ENCODE results near the gene PADI1.

PADI1 gene

GRCh38 chr1:17277511-17278159, 72.7 kb downstream of the PADI1 start:
- DNase-seq, result no peak

- DNase-seq, result no peak
Observed at GRCh38 chr1:17278996-17279830, 74.3 kb downstream of the PADI1 start.

DNA sequence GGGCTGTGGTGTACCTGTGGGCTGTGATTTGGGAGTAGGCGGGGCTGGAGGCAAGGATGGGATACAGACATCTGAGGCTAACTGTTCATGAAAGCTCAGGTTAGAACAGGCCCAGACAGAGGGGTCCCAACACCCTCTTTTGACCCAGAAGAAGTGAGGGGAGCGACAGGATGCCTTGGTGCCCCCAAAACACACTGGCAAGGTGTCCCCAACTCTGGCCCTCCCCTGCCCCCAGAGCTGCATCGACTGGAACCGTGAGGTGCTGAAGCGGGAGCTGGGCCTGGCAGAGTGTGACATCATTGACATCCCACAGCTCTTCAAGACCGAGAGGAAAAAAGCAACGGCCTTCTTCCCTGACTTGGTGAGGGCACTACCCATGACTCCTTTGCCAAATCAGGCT, 75.5 kb downstream of the PADI1 start:
- no peak for DNase-seq

- DNase-seq, result no peak
Observed at GRCh38 chr1:17280894-17281293, 76.0 kb downstream of the PADI1 start.

GRCh38 chr1:17281775-17282181, 76.8 kb downstream of the PADI1 start:
- DNase-seq, result peak; percentile 92

DNA sequence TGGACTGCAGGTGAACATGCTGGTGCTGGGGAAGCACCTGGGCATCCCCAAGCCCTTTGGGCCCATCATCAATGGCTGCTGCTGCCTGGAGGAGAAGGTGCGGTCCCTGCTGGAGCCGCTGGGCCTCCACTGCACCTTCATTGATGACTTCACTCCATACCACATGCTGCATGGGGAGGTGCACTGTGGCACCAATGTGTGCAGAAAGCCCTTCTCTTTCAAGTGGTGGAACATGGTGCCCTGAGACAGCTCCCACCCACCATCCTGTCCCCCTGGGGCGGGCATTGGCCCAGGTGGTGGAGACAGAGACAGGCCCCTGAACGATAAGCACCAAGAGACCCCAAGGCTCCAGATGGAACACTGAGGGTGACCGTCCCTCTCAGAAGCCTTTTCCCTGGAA, 77.9 kb downstream of the PADI1 start:
- no peak for DNase-seq

DNA sequence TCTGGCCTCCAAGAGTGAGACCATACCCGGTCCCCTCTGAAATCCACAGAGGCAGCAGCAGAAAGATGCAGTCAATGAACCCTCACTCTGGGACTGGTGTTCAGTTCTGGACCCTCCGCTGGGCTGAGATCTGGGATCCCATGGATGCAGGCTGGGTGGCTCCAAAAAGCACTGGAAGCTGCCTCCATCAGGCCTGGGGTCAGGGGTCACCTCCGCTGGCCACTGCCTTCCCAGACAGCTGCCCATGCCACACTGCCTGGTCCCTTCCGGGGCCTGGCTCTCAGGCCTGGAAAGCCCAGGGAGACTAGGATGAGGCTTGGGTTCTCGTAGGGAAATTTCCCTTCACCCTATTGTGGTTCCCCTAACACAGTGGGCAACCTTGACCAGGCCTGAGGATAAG, 81.7 kb downstream of the PADI1 start:
- no peak for DNase-seq

DNA sequence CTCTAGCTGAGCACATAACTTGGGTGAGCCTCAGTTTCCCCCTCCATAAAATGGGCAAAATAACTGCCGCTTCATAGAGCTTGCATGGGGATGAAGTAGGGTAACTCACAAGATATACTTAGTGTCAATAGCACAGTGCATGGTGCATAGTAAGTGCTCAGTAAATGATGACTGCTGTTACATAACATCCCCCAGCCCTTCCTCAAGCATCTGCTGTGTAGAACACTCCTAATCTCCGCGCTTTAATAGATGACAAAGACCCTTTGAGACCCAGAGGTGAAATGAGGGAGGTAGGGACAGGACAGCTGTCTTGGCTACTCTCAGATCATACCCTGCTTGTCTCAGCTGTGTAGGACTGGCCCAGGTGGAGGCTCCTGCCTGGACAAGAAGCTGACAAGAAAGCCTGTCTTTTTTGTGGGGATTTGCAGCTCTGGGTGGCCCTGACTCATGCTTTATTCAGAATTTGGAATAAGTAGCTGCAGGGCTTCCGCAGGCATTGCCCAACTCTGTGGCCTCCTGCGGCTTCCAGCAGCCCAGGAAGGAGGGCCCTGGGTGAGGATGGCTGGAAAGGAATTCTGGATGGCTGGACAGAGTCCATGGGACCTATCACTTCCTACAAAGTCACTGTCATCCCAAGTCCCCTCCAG, 82.3 kb downstream of the PADI1 start:
- no peak for DNase-seq

DNA sequence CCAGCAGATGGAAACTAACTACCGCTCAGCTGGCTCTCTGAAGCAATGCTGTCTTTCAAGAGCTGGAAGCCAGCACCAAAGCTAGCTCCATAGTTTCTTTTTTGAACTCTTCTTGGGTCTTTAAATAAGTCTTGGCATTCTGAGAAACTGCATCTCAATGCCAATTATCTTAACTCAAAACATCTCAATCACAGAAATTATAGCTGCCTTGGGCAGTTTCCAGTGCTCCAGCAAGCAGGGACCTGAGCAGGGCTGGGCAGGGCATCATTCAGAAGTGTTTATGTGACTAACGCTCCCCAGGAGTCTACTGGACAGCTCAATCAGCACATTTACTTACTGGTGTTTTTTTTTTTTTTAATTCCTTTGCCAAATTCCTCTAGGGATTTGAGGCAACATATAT, 84.8 kb downstream of the PADI1 start:
- DNase-seq, result no peak

- DNase-seq, result no peak
Observed at GRCh38 chr1:17290553-17290952, 85.6 kb downstream of the PADI1 start.

DNA sequence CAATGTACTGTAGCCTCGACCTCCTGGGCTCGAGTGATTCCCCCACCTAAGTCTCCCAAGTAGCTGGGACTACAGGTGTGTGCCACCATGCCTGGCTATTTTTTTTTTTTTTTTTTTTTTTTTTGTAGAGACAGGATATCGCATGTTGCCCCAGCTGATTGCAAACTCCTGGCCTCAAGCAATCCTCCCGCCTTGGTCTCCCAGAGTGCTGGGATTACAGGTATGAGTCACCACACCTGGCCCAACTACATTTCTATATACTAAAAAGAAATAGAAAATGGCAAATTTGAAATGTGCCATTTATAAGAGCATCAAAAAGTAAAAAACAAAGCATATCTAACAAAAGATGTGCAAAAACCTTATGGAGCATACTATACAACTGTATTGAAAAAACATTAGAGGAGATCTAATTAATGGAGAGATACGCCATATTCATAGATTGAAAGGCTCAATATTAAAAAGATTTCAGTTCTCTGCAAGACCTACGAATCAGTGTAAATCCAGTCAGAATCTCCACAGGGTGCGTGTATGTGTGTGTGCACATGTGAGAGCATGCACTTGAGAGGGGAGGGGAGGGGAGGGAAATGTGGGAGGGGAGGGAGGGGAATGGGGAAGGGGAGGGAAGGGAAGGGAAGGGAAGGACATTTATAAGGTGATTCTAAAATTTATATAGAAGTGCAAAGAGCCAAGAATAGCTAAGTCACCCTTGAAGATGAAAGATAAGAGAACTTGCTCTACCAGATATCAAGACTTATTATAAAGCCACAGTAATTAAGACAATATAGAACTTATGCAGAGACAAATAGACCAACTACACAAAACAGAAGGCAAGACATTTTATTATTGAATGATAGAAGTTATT, 87.6 kb downstream of the PADI1 start:
- DNase-seq, result peak; percentile 48

DNA sequence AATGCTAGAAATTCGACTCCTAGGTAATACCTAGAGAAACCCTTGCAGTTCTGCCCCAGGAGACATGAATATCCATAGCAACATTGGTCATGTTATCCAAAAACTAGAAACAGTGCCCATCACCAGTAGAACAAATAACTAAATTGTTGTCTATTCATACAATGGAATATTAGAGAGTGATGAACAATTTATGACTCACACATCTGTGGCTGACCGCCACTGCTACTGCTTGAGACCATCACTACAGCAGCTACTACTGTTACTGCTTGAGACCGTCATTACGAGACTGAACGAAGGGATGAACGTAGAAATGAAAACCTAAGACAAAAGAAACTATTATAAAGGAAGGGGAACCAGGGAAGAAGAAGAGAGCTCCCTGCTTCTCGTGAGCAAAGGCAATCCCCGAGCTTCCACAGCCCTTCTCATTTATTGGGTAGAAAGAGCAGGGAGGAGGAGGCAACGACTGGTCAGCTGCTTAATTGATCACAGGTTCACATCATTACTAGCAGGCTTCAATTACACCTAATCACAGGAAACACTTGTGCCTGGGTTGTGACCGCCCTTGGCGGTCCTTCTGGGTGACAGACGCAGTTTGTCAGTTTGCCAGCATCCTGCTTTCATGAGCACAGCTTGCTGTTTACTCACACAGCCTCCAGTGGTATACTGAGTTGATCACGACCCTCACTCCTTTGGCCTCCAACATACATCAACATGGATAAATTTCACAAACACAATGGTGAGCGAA, 88.9 kb downstream of the PADI1 start:
- peak; percentile 33 for DNase-seq

DNA sequence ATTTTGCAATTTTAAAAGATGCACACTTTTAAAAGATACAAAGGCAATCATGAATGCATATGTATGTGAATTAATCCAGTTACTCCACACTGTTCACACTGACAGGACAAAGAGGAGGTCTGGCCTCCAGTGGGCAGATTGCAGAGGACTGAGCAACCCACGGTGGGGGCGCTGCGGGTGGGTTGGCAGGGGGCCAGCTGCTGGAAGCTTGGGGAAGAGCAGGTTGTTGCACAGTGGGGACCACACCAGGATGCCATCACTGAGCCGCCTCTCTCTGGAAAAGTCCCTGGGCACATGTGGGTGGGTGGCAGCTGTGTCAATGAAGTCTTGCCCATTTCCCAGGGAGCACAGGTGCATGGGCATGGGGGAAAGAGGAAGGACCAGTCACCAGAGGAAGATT, 90.4 kb downstream of the PADI1 start:
- no peak for DNase-seq
